ENCODE results near the gene CSNK1G1. TPM values are rescaled to one million over a fixed set of nuclear protein-coding genes. Genes with fewer than 3 reads are reported as not detected.

CSNK1G1 gene
- total RNA-seq, 1 experiment from 2014 or later = 15.0 TPM

DNA sequence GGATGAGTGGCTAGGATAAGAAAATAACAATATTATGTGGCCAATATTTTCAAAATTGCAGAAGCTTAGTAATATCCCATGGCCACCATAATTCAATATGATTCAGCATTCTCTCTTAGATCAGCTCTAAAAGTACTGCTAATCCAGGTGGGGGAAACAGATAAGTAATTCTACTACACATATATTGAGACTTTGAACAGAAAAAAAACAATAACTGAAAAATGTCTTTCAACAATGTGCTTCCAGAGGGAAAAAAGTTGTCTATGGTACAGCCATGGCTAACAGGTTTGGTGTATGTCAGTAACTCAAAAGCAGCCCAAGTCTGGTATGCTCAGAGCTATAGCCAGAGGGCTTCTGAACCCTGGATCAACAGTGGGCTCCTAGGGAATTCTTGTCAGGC, 150.8 kb downstream of the CSNK1G1 start:
- no peak for DNase-seq (ENCODE audit: low read depth)

DNA sequence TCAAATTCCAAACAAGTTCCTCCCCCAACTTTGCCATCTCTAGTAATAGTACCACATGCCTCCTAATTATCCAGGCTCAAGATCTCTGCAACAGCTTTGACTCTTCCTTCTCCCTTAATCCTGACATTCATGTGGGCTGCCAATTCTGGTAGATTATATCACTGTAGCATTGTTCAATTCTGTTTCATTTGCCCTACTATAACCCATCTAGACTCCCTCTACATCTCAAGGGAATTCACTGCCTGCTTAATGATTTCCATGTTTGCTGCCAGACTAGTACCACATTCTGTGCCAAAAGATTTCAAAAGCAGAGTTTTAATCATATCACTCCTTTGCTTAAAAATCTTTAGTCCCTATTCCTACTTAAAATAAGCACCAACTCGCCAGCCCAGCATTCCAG, 158.5 kb downstream of the CSNK1G1 start:
- no peak for DNase-seq (ENCODE audit: low read depth)

DNA sequence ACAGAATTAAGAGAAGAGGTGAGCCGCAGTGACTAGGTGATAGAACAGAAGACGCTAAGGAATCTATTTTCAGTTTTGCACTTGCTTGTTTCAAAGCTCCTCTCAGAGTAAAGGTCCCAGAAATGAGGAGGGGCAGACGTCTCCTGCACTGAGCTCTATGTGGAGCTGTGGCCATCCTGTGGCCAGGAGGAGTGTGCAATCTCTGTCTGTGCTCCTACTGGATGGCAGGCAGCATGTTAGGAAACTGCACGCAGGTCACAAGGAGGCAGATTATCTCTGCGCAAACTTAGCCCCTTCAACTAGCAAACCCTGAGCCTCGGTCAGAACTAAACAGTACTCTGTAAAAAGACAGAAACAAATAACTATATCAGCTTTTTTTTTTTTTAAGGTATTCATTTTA, 162.0 kb downstream of the CSNK1G1 start:
- no peak for DNase-seq (ENCODE audit: low read depth)

DNA sequence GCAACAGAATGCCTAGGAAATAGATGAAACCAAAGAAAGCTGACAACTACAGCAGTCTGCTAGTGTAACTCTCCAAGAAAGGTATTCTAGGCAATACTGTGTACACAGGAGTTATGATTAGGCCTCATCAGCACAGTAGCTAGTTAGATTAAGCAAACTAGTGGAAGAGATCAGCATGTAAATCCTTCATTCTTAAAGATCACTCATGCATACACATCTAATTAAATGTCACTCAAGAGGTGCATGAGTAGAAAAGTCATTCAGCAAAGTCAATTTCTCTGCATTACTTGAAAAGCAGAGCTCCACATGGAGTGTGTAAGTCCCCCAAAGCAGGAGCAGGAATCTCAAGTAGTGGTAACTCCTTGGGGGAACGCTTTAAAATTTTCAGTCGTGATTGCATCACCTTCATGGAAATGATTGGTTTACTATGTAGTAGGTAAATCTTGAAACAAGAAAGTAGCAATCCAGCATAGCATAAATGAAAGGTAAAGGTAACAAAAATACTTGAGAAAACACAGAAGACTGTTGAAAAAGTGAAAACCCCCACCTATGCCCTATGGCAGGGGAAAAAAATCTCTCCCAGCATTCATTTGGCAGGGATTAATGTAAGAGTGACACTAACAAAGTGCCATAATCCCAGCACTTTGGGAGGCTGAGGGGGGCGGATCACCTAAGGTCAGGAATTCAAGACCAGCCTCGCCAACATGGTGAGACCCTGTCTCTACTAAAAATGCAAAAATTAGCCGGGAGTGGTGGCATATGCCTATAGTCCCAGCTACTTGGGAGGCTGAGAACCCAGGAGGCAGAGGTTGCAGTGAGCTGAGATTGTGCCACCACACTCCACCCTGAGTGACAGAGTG, 163.8 kb downstream of the CSNK1G1 start:
- DNase-seq (ENCODE audit: low read depth) = no peak

DNA sequence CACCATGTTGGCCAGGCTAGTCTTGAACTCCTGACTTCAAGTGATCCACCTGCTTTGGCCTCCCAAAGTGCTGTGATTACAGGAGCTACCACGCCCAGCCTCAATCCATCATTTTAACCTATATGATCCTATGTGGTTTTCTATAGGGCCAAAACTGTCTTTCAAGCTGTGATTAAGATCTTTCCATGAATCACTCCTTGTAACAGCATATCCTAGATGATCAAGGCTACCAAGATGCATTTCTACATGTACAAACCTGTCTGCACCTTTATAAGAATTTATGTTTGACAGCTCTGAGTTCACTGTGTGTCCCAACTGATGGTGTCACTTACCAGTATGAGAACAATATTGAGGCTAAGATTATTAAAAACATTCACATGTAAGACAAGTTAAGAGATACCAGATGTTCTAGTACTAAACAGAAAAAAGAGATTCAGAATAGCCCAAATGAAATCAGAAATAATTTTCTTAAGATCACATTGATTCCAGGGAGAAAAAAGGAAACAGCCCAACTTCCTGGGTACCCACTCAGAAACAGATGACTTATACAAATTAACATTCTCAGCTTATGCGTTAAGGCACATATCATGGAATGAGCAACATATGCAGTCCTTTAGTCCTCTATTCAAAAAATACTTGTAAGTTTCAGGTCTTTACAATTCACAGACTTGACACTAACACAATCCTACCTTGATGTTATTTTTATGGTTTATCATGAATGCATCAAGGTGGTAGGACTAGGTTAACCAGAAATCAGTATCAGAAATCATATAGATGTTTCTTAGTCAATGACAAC, 168.4 kb downstream of the CSNK1G1 start:
- DNase-seq (ENCODE audit: low read depth) = no peak

DNA sequence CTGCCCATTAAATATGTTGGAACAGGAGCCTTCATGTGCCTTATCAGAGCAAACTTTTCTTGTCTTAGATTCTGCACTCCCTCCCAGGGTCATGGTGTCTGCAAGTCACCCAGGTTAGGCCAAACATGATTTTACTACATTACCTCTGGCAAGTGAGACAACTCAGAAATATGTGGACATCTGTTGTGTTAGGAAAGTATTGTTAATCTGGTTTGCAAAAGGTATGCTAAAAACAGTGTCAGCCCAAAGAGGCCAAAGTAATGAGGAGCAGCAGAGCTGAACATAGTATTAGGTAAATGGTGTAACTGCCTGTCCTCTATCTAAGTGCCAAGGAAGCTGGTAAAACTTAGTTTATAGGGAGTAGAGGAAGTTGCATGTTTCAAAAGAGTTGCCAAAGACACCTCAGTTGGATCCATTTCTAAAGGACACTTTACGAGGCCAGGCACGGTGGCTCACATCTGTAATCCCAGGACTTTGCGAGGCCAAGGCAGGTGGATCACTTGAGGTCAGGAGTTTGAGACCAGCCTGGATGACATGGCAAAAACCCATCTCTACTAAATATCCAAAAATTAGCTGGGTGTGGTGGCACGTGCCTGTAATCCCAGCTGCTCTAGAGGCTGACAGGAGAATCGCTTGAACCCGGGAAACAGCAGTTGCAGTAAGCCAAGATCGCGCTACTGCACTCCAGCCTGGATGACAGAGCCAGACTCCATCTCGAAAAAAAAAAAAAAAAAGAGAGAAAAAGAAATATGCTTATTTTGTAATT, 170.6 kb downstream of the CSNK1G1 start:
- no peak for DNase-seq (ENCODE audit: low read depth)

DNA sequence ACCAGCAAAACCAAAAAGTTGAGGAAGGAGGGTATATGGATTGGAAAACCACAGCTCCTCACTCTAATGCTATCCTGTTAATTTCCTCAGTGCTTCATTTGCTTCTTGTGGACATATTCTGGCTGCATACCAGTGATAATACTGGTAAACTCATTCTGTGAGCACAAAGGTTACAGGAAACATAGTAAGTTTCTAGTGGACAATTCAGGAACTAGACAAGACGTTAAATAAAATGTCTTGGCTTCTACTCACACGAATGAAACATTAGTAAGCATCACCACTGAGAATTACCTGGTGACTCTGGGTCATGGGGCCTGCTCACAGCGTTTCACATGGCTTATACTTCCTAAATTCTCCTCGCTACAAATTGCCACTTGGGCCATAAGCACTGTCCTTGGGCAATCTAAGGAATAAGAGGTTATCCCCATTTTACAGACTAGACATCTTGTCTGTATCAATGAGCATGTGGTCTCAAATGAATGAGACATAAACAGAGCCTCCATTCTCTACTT, 173.1 kb downstream of the CSNK1G1 start:
- no peak for DNase-seq (ENCODE audit: low read depth)

DNA sequence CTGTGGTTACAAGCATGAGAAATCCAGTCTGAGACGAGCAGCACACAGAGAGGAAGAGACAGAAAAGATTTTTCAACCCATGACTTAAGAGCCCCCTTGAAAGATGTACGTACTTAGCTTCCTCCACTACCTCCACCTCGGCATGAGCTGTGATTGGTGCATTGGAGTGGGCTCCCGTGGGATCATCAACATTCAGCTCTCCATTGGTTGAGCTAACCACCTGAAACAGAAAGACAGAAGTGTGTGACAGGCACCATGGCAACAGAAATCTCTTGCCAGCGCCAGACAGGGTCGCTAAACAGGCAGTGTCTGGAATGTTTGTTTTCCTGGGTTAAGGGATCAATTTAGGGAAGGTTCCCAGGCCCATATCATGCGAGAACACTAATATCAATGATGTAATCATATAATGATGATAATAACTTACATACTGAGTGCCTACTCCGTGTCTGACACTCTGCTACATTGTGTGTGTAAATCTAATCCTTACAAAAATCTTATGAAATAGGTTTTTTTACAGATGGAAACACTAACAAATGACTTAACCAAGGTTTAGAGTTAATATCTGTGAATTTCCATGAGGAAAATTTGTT, 175.6 kb downstream of the CSNK1G1 start:
- DNase-seq (ENCODE audit: low read depth) = no peak

DNA sequence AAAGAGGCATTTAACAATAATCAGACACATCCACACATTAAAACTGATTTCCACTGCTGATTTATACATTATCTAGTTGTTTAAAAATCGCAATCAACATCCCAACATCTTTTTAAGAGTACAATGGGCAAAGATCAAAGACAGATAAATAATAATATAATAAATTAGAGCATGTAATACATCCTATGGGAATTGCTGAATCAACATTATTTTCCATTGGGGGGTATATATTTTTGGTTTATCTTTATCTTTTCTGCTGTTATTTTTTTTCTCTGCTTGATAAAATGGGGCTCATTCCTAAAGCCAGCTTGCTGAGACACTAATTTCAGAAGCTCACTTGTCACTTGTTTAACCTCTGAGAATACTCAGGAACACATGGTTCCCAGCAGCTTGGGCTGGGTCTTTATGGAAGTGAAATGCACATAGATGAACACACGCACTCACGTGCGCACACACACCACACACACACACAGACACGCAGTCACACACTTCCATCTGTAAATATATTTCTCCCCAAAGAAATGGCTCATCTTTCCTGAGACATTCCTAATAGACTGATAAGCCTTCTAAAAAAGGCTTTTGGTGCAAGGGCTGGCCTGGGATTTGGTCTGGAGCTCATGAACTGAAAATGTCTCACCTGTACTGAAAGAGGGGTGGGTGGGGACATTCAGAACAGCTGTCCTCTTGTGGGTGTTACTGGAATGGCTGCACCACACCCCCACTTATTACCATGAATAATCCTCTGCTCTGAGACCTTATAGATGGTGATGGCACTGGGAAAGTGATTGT, 189.7 kb downstream of the CSNK1G1 start:
- DNase-seq (ENCODE audit: low read depth) = no peak

DNA sequence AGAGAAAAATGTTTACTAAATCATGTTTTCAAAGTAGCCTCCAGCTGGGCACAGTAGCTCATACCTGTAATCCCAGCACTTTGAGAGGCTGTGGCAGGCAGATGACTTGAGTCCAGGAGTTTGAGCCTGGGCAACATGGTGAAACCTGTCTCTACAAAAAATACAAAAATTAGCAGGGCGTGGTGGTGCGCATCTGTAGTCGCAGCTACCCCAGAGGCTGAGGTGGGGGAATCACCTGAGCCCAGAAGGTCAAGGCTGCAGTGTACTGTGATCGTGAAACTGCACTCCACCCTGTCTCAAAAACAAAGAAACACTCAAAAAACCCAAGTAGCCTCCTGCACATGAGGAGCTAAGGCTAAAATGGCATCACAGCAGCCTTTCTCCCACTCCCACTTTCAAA, 191.5 kb downstream of the CSNK1G1 start:
- DNase-seq (ENCODE audit: low read depth) = no peak

DNA sequence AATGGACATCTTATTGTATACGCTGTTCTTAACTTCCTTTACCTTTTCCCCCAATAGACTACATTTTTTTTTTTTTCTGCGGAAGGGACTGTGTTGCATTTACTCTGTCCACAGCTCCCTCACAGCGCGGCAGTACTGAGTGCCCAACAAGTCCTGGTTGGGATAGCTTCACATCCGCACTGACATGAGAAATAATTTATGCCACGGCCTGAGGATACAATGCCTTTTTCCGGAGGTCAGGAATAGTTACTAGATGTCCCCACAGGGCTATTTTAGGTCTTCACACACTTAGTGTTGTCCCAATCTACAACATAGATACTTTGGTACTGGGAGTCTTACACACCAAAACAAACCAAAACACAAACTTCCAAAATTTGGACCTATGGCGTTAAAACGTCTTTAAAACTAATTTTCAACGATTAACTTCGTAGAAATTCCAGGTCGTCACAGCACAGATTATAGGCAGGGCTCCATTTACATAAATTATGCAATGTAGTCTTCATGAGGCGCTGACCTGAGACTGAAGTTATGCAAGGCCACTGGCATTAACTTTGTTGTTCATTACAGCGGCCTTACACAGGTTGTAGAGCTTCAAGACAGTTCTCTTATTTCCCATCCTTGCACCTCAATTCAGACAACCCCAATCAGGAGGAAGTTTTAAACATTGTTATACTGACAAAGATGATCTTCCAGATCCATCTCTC, 192.2 kb downstream of the CSNK1G1 start:
- DNase-seq (ENCODE audit: low read depth) = no peak

DNA sequence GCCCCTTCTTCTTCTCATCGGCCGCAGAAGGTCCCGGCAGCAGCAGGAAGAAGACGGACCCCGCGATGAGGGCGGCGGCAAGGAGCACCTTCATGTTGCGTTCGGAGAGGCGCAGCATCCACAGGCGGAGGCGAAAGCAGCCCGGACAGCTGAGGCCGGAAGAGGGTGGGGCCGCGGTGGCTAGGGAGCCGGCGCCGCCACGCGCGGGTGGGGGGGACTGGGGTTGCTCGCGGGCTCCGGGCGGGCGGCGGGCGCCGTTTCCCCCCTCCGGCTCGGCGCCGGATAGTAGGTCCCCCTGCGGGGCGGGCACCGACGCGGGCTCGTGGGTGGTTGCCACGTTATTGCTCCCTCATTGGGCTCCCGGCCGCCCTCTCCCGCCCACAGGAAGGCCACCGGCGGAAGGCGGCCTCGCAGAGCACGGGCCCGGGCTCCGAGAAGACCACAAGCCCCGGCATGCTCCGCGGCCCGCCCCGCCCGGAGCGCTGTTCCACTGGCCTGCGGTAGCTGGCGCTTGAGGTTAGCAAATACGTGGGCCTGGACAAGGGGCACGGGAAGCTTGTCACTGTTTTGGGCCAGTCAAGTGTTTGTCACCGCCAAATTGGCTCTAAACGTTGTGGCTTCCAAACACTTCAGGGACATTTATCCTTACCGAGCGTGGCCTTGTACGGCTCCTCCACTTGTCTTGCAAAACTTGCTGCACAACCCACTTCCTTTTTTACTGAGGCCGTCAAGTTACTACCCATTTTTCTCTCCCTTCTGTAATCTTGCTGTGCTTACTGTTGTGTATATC, 192.9 kb downstream of the CSNK1G1 start, which contains the start of gene PPIB:
PPIB (minus strand) TSS at position 154 of the 790 bp plus-strand sequence; CDS start at position 118, 36 bp downstream.
- DNase-seq (ENCODE audit: low read depth) = peak; percentile 98

DNA sequence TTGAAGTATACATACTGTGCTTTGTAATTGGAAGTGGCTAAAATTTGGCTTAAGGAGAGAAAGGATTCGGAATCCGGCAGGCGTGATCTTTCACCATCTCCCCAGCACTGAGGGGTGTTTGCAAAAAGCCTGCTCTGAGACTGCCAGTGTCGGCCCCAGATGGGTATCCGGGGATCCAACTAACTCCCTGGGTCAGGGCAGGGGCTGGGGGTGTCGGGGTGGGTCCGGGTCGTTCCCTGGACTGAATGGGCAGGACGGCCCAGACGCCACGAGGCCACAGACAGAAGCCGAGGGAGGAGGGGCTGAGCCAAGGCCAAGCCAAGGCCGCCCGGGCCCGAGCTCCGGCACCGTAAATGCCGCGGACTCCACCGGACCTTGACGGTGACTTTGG, 193.5 kb downstream of the CSNK1G1 start:
- no peak for DNase-seq (ENCODE audit: low read depth)

DNA sequence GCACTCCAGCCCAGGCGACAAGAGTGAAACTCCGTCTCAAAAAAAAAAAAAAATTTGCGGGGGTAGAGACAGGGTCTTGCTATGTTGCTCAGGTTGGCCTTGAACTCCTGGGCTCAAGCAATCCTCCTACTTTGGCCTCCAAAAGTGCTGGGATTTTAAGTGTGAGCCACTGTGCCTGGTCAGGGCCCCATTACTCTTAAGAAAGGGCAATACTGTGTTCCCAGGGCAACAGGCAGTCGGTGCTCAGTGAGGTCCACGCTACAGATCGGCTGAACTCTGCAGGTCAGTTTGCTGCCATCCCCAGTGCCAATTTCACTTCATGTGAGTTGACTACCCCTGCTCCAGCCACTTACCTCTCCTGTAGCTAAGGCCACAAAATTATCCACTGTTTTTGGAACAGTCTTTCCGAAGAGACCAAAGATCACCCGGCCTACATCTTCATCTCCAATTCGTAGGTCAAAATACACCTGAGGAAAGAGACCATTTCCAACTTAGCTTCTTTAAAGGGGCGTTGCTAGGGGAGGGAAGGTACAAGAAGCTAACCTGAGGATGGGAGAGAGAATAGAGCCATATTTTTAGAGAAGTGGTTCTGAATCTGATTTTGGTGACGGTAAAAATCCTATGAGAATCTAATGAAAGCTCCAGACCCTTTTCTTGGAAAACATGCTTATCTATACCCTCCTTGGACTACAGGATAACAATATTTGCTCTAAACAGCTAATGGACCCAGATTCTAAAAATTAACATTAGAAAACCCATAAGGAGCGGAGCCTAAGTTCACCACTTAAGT, 194.1 kb downstream of the CSNK1G1 start:
- DNase-seq (ENCODE audit: low read depth) = no peak

DNA sequence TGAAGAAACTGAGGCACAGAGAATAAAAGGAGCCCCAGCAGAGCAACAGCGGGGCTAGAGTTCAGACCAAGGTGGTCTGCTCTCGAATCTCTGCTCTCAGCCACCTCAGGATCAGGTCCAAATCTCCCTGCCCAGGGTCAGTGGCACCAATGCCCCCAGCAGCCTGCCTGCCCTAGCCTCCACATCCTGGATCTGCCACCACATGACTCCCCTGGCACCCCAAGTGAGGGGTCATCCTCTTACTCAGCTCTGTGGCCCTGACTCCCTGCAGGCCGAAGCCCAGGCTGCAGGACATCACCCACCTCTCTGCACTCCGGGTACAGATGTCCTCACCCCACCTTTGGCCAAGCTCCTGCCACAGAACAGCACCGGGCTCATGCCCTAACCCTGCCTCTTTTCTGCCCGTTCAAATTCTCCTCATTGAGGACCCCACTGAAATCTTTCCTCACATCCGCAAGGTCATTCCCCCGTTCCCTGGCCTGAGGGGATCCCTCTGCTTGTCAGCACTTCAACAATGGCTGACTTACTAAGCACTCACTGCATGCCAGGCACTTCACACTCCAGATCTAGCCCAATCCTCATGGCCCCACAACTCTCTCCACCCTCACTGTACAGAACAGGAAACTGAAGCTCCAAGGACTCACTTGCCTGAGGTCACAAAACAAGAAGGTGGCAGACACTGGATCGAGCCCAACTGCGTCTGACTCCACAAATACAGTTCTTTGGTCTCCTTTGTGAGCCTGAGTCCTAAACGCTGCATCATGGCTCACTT, 197.4 kb downstream of the CSNK1G1 start:
- DNase-seq (ENCODE audit: low read depth) = no peak

DNA sequence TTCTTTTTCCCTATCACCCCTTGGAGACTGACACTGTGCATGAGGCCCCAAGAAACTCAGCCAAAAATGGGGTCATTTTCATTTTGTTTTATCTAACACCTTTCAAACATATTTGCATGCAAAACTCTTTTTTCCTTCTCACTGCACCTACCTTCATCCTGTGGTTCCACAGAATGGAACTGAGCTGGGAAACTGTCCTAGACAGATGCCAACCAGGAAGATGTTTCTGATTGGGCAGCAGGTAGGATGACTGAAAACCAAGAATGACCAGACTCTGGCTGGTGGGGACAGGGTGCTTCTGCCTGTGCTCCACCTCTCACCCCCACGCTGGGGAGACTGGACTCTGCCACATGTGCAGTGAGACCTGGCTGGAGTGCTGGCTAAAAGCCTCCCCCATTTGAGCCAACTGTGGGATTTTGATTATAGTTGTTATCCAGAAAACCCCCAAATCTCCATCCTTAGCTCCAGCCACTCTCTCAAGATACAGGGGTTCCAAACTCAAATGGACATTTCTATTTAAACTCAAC, 198.3 kb downstream of the CSNK1G1 start:
- no peak for DNase-seq (ENCODE audit: low read depth)
